T-cell (primary cell): ENCODE results near the gene IRX6. TPM values are rescaled to one million over a fixed set of nuclear protein-coding genes. Genes with fewer than 3 reads are reported as not detected.

Source experiments
- ATAC-seq, 4 experiments: fragments of 200-7000 bp in 3 of 4; fragments of 150-1000 bp in 1 of 4; cut with Tn5 transposase; replicated peaks in 1 of 4; 1 replicate in 3 of 4; 2 replicates in 1 of 4; pipeline ENCODE4 v1.10.0; 2021; ENCODE audit warnings: moderate library complexity in 3 of 4, mild to moderate bottlenecking in 2 of 4, moderate number of reproducible peaks in 1 of 4
- CTCF ChIA-PET, 2 donors: fragments of 300-600 bp; sonication (Branson Sonifier 250); formaldehyde crosslinking; loops; one replicate each; lab custom pipeline; 2022; ENCODE audit warnings: antibody characterized with exemption in 2 of 2; lab: Charles Lee
- POLR2A ChIA-PET, 2 donors: fragments of 300-600 bp; sonication (Branson Sonifier 250); formaldehyde crosslinking; loops; one replicate each; lab custom pipeline; 2022; ENCODE audit warnings: antibody characterized with exemption in 2 of 2; lab: Charles Lee
- DNase-seq, 35 experiments: peaks; one replicate each; pipeline versions ENCODE4 v3.0.0 to v3.0.0-alpha.2; 2013 to 2023
- H3K27ac ChIP-seq: one replicate; pipeline ENCODE4 v1.5.1; 2013; ENCODE audit warnings: low read length
- H3K27me3 ChIP-seq, 2 experiments: replicated peaks in 1 of 2; 1 replicate in 1 of 2; 2 replicates in 1 of 2; pipeline versions ENCODE4 v1.6.1 to v1.7.0; 2013; ENCODE audit warnings: low read length in 1 of 2, mixed read lengths in 1 of 2; ENCODE audit not compliant: control insufficient read depth in 2 of 2, insufficient read depth in 2 of 2; ENCODE audit errors: extremely low read depth in 1 of 2
- H3K36me3 ChIP-seq, 2 donors: 1 replicate in 1 of 2; 2 replicates in 1 of 2; pipeline versions ENCODE4 v1.6.1 to v1.7.0; 2013; ENCODE audit warnings: low read length in 1 of 2; ENCODE audit not compliant: control insufficient read depth in 2 of 2, insufficient read depth in 1 of 2; ENCODE audit errors: extremely low read depth in 1 of 2
- H3K4me1 ChIP-seq, 2 experiments: 1 replicate in 1 of 2; 2 replicates in 1 of 2; pipeline versions ENCODE4 v1.6.1 to v1.7.0; 2013; ENCODE audit warnings: low read length in 2 of 2, mixed read lengths in 1 of 2; ENCODE audit not compliant: insufficient read depth in 2 of 2, control insufficient read depth in 1 of 2; ENCODE audit errors: extremely low read depth in 1 of 2
- H3K4me3 ChIP-seq, 2 donors: 1 replicate in 1 of 2; 2 replicates in 1 of 2; pipeline versions ENCODE4 v1.5.1 to v1.7.0; 2013; ENCODE audit warnings: mild to moderate bottlenecking in 2 of 2, low read length in 1 of 2, moderate library complexity in 1 of 2; ENCODE audit not compliant: control insufficient read depth in 1 of 2; ENCODE audit errors: extremely low read depth in 1 of 2
- H3K9me3 ChIP-seq: 2 replicates; pipeline ENCODE4 v1.7.0; 2013
- H3K27ac Mint-ChIP-seq, 2 donors: one replicate each; pipeline ENCODE4 v1.8.0; 2020 to 2021; ENCODE audit warnings: mild to moderate bottlenecking in 2 of 2, mixed read lengths in 2 of 2
- H3K27me3 Mint-ChIP-seq, 2 donors: one replicate each; pipeline ENCODE4 v1.8.0; 2021 to 2022; ENCODE audit warnings: mixed read lengths in 2 of 2
- H3K36me3 Mint-ChIP-seq: one replicate; pipeline ENCODE4 v1.8.0; 2021; ENCODE audit warnings: mixed read lengths
- H3K4me1 Mint-ChIP-seq, 3 donors: one replicate each; pipeline ENCODE4 v1.8.0; 2020 to 2022; ENCODE audit warnings: mixed read lengths in 3 of 3, mild to moderate bottlenecking in 1 of 3
- H3K4me3 Mint-ChIP-seq, 3 donors: one replicate each; pipeline ENCODE4 v1.8.0; 2020 to 2022; ENCODE audit warnings: mild to moderate bottlenecking in 3 of 3, mixed read lengths in 3 of 3, moderate library complexity in 3 of 3
- H3K9me3 Mint-ChIP-seq, 3 donors: one replicate each; pipeline ENCODE4 v1.8.0; 2020 to 2022; ENCODE audit warnings: mixed read lengths in 3 of 3
- WGBS: methylation state at CpG from one replicate; pipeline ENCODE4 v1.1.5; 2013; ENCODE audit warnings: missing lambda C conversion rate; ENCODE audit not compliant: insufficient coverage; 5-methylcytosine and 5-hydroxymethylcytosine counted together
- total RNA-seq, 35 experiments: library from RNA in 6 of 35; stranded (reverse) in 6 of 35; fragments of 120-200 nt in 1 of 35; gene quantifications; one replicate each; pipeline versions ENCODE4 v1.2.1 to v1.2.4 and lab custom pipeline; 2013 to 2026

The IRX6 gene
- total RNA-seq, 5 donors from 2014 or later (not counting 1 experiment from before 2014, with no cell fraction given): not detected

- 86% methylated on average over 1 of the region's 6 CpGs for WGBS
- ChIA-PET CTCF (no interaction called here), POLR2A (no interaction called here)
- H3K36me3 ChIP-seq: no peaks in the 10 kb centered on the region
- no peaks in the 10 kb centered on the region for H3K4me1 Mint-ChIP-seq
- H3K27ac ChIP-seq: no peak overlapping the region
- H3K4me3 Mint-ChIP-seq: no peak overlapping the region
- H3K9me3 ChIP-seq: no peaks in the 10 kb centered on the region
- H3K27ac Mint-ChIP-seq: no peak overlapping the region
- peaks cover 0 to 3% of the 10 kb centered on the region in 2 experiments for H3K27me3 ChIP-seq
- no peaks in the 10 kb centered on the region for H3K4me1 ChIP-seq
- peaks cover 3 to 6% of the 10 kb centered on the region in 2 donors for H3K27me3 Mint-ChIP-seq
- ATAC-seq (no peak), DNase-seq (no peak)
- H3K9me3 Mint-ChIP-seq: peaks cover 0 to 15% (median 5%) of the 10 kb centered on the region in 3 donors
- no peak overlapping the region for H3K4me3 ChIP-seq
- H3K36me3 Mint-ChIP-seq: no peaks in the 10 kb centered on the region
These were observed 32.2 kb upstream of the IRX6 start for GRCh38 chr16:55291847-55292246.

- no peak overlapping the region for H3K4me3 ChIP-seq
- H3K4me1 ChIP-seq: no peaks in the 10 kb centered on the region
- Mint-ChIP-seq H3K27me3 (peaks cover 3 to 6% of the 10 kb centered on the region in 2 donors), H3K27ac (no peak overlapping the region), H3K4me3 (no peak overlapping the region), H3K36me3 (no peaks in the 10 kb centered on the region), H3K9me3 (peaks cover 2 to 10% (median 3%) of the 10 kb centered on the region in 3 donors), H3K4me1 (no peaks in the 10 kb centered on the region)
- no peaks in the 10 kb centered on the region for H3K9me3 ChIP-seq
- no peaks in the 10 kb centered on the region for H3K36me3 ChIP-seq
- ATAC-seq (no peak), DNase-seq (no peak)
- H3K27ac ChIP-seq: no peak overlapping the region
- CTCF ChIA-PET: no interaction called here
- peaks cover 0 to 3% of the 10 kb centered on the region in 2 experiments for H3K27me3 ChIP-seq
- POLR2A ChIA-PET: no interaction called here
- WGBS: 33% methylated on average over 1 of the region's 1 CpG
These were observed 31.5 kb upstream of the IRX6 start for GRCh38 chr16:55292491-55292890.

- H3K36me3 Mint-ChIP-seq: no peaks in the 10 kb centered on the region
- no peak overlapping the region for H3K4me3 ChIP-seq
- ChIA-PET POLR2A (no interaction called here), CTCF (no interaction called here)
- DNase-seq: no peak
- no peak overlapping the region for H3K27ac ChIP-seq
- no peak overlapping the region for H3K27ac Mint-ChIP-seq
- H3K9me3 ChIP-seq: no peaks in the 10 kb centered on the region
- no peaks in the 10 kb centered on the region for H3K36me3 ChIP-seq
- peaks cover 0 to 6% (median 3%) of the 10 kb centered on the region in 3 donors for H3K9me3 Mint-ChIP-seq
- peaks cover 0 to 3% of the 10 kb centered on the region in 2 experiments for H3K27me3 ChIP-seq
- no peaks in the 10 kb centered on the region for H3K4me1 ChIP-seq
- no peak overlapping the region for H3K4me3 Mint-ChIP-seq
- no peaks in the 10 kb centered on the region for H3K4me1 Mint-ChIP-seq
- ATAC-seq: no peak
- peaks cover 7 to 11% of the 10 kb centered on the region in 2 donors for H3K27me3 Mint-ChIP-seq
- WGBS: 72% methylated on average over 2 of the region's 4 CpGs
These were observed 29.9 kb upstream of the IRX6 start for GRCh38 chr16:55294129-55294528.

- H3K36me3 Mint-ChIP-seq: no peaks in the 10 kb centered on the region
- H3K27me3 Mint-ChIP-seq: peaks cover 7 to 13% of the 10 kb centered on the region in 2 donors
- CTCF ChIA-PET: no interaction called here
- no peak for ATAC-seq
- no peak overlapping the region for H3K27ac Mint-ChIP-seq
- POLR2A ChIA-PET: no interaction called here
- no peaks in the 10 kb centered on the region for H3K4me1 ChIP-seq
- no peaks in the 10 kb centered on the region for H3K4me1 Mint-ChIP-seq
- H3K27me3 ChIP-seq: peaks cover 0 to 3% of the 10 kb centered on the region in 2 experiments
- WGBS: 73% methylated on average over 3 of the region's 4 CpGs
- H3K9me3 ChIP-seq: no peaks in the 10 kb centered on the region
- no peaks in the 10 kb centered on the region for H3K36me3 ChIP-seq
- H3K9me3 Mint-ChIP-seq: peaks cover 0 to 6% (median 0%) of the 10 kb centered on the region in 3 donors
- H3K4me3 ChIP-seq: no peak overlapping the region
- DNase-seq: no peak
- no peak overlapping the region for H3K4me3 Mint-ChIP-seq
- H3K27ac ChIP-seq: no peak overlapping the region
These were observed 29.1 kb upstream of the IRX6 start for GRCh38 chr16:55294931-55295342.

- Histone ChIP-seq H3K27me3 (no peaks in the 10 kb centered on the region), H3K27ac (no peak overlapping the region), H3K4me3 (no peak overlapping the region), H3K36me3 (no peaks in the 10 kb centered on the region), H3K9me3 (no peaks in the 10 kb centered on the region), H3K4me1 (no peaks in the 10 kb centered on the region)
- POLR2A ChIA-PET: no interaction called here
- WGBS: 71% methylated on average over 9 of the region's 10 CpGs
- no peak overlapping the region for H3K4me3 Mint-ChIP-seq
- H3K9me3 Mint-ChIP-seq: peaks cover 0 to 6% (median 0%) of the 10 kb centered on the region in 3 donors
- H3K4me1 Mint-ChIP-seq: no peaks in the 10 kb centered on the region
- CTCF ChIA-PET: no interaction called here
- ATAC-seq (no peak), DNase-seq (no peak)
- H3K27me3 Mint-ChIP-seq: peaks cover 14 to 25% of the 10 kb centered on the region in 2 donors
- H3K27ac Mint-ChIP-seq: no peak overlapping the region
- no peaks in the 10 kb centered on the region for H3K36me3 Mint-ChIP-seq
These were observed 26.7 kb upstream of the IRX6 start for GRCh38 chr16:55297062-55297909.

- Mint-ChIP-seq H3K27ac (no peak overlapping the region), H3K27me3 (peaks cover 17 to 29% of the 10 kb centered on the region in 2 donors), H3K4me1 (no peaks in the 10 kb centered on the region), H3K9me3 (peaks cover 0 to 6% (median 0%) of the 10 kb centered on the region in 3 donors), H3K4me3 (no peak overlapping the region), H3K36me3 (no peaks in the 10 kb centered on the region)
- no peak overlapping the region for H3K4me3 ChIP-seq
- ChIA-PET POLR2A (no interaction called here), CTCF (no interaction called here)
- H3K4me1 ChIP-seq: no peaks in the 10 kb centered on the region
- no CpG with 5 or more reads among the region's 1 CpG for WGBS
- ATAC-seq: no peak
- no peaks in the 10 kb centered on the region for H3K9me3 ChIP-seq
- DNase-seq: no peak
- no peaks in the 10 kb centered on the region for H3K36me3 ChIP-seq
- peaks cover 0 to 6% of the 10 kb centered on the region in 2 experiments for H3K27me3 ChIP-seq
- H3K27ac ChIP-seq: no peak overlapping the region
These were observed 26.0 kb upstream of the IRX6 start for GRCh38 chr16:55297910-55298479.
